ENCODE data around the gene DUSP7.

The DUSP7 gene

GRCh38 chr3:52022323-52023100 lies 33.9 kb downstream of the DUSP7 start:
- H3K9me2 ChIP-seq (replicated peaks; ENCODE audit: control insufficient read depth, low read length) = no peaks in the 10 kb centered on the region
- peaks cover 21% of the 10 kb centered on the region for H3K4me1 ChIP-seq (ENCODE audit: control insufficient read depth, low read length)
- TF ChIP-seq EZH2phosphoT487 (IDR thresholded peaks at IDR 0.05; ENCODE audit: borderline replicate concordance, low read length) (no peak), CTCF (IDR thresholded peaks at IDR 0.05; ENCODE audit: low read depth, low read length, poor library complexity, severe bottlenecking) (no peak)
- no peaks in the 10 kb centered on the region for H3K27me3 ChIP-seq (ENCODE audit: control insufficient read depth, low read length)
- no peaks in the 10 kb centered on the region for H4K20me1 ChIP-seq (ENCODE audit: control insufficient read depth, insufficient read depth, low read depth, low read length)
- no peaks in the 10 kb centered on the region for H3K79me2 ChIP-seq (ENCODE audit: control insufficient read depth, low read length)
- no peak overlapping the region for H3K4me3 ChIP-seq (ENCODE audit: low read length)
- H3K36me3 ChIP-seq (ENCODE audit: control insufficient read depth, low read length) = no peaks in the 10 kb centered on the region
- no peak overlapping the region for H3K4me2 ChIP-seq (ENCODE audit: low read length)
- no peak overlapping the region for H3K27ac ChIP-seq (ENCODE audit: low read depth, low read length)
- H3F3A ChIP-seq (ENCODE audit: control insufficient read depth, insufficient read depth) = no peaks in the 10 kb centered on the region
- no peaks in the 10 kb centered on the region for H3K9me3 ChIP-seq (ENCODE audit: control insufficient read depth, insufficient read depth, low read length)

DNA sequence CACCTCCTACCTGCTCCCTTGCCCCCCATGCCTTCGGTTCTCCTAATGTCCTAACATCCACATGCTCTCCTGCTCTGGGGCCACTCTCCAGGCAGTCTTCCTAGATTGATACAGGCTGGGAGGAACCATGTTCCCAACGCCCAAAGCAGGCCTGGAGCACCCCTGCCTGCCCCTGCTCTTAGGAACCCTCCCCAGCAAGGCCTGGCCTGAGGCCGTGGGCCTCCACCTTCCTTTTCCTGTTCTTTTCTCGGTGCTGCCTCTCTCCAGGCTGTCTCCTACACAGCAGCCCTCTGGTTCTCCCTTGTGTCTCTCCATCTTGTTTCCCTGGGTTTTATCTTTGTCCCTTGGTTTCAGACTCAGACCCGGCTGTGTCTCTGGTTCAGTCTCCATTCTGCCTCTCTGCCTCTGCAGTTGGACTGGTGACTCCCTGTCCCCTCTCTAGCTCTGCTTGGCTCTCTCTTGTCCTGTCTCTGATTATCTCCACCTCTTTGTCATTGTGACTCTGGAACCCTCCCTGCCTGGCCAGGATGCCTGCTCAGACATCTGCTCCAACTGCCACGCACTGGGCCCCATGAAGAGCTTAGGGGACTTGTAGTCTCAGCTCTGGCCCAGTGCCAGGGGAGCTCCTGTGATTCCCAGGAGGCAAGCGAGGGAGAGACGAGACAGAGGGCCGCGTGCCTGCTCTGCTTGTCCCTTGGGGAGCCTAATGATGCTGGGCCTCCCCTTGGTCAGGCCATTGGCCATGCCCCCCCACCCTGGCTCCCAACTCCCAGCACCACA lies 34.7 kb downstream of the DUSP7 start:
- TF ChIP-seq CTCF (IDR thresholded peaks at IDR 0.05; ENCODE audit: low read depth, low read length, poor library complexity, severe bottlenecking) = no peak
- no peak for TF ChIP-seq EZH2phosphoT487 (IDR thresholded peaks at IDR 0.05; ENCODE audit: borderline replicate concordance, low read length)
- no peaks in the 10 kb centered on the region for H3K79me2 ChIP-seq (ENCODE audit: control insufficient read depth, low read length)
- peaks cover 21% of the 10 kb centered on the region for H3K4me1 ChIP-seq (ENCODE audit: control insufficient read depth, low read length)
- no peaks in the 10 kb centered on the region for H3K27me3 ChIP-seq (ENCODE audit: control insufficient read depth, low read length)
- no peaks in the 10 kb centered on the region for H3K9me2 ChIP-seq (replicated peaks; ENCODE audit: control insufficient read depth, low read length)
- H3F3A ChIP-seq (ENCODE audit: control insufficient read depth, insufficient read depth) = no peaks in the 10 kb centered on the region
- H3K4me2 ChIP-seq (ENCODE audit: low read length) = no peak overlapping the region
- no peak overlapping the region for H3K27ac ChIP-seq (ENCODE audit: low read depth, low read length)
- H3K4me3 ChIP-seq (ENCODE audit: low read length) = no peak overlapping the region
- no peaks in the 10 kb centered on the region for H3K9me3 ChIP-seq (ENCODE audit: control insufficient read depth, insufficient read depth, low read length)
- H3K36me3 ChIP-seq (ENCODE audit: control insufficient read depth, low read length) = no peaks in the 10 kb centered on the region
- no peaks in the 10 kb centered on the region for H4K20me1 ChIP-seq (ENCODE audit: control insufficient read depth, insufficient read depth, low read depth, low read length)

DNA sequence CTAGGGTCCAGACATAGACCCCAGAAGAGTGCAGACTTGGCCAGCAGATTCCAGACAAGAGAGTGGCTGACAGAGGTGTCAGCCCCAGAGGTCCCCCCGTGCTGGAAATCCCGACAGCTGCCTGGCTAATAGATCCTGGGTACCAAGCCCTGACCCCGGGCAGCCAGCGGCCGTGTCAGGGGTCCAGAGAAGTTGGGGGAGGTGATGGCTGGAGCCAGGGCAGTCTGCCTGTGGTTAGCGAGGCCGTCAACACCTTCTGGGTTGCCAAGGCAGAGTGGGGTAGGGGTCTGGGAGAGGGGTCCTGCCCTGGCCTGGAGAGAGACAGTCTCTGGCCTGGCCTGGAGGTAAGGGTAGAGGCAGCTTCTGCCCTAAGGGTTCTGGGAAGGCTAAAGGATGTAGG lies 35.6 kb downstream of the DUSP7 start:
- Histone ChIP-seq H3K4me2 (ENCODE audit: low read length) (no peak overlapping the region), H3K79me2 (ENCODE audit: control insufficient read depth, low read length) (no peaks in the 10 kb centered on the region), H3K9me2 (replicated peaks; ENCODE audit: control insufficient read depth, low read length) (no peaks in the 10 kb centered on the region), H3K36me3 (ENCODE audit: control insufficient read depth, low read length) (no peaks in the 10 kb centered on the region), H3K4me1 (ENCODE audit: control insufficient read depth, low read length) (peaks cover 21% of the 10 kb centered on the region), H3F3A (ENCODE audit: control insufficient read depth, insufficient read depth) (no peaks in the 10 kb centered on the region), H3K9me3 (ENCODE audit: control insufficient read depth, insufficient read depth, low read length) (no peaks in the 10 kb centered on the region), H3K4me3 (ENCODE audit: low read length) (no peak overlapping the region), H3K27ac (ENCODE audit: low read depth, low read length) (no peak overlapping the region), H3K27me3 (ENCODE audit: control insufficient read depth, low read length) (no peaks in the 10 kb centered on the region), H4K20me1 (ENCODE audit: control insufficient read depth, insufficient read depth, low read depth, low read length) (no peaks in the 10 kb centered on the region)
- TF ChIP-seq EZH2phosphoT487 (IDR thresholded peaks at IDR 0.05; ENCODE audit: borderline replicate concordance, low read length) (no peak), CTCF (IDR thresholded peaks at IDR 0.05; ENCODE audit: low read depth, low read length, poor library complexity, severe bottlenecking) (no peak)
